ENCODE data around the gene CD300LG.
A peak's percentile ranks its signal among the peaks of the same experiment; 100 is the strongest.
"Not testable (repeated sequence)": the region's sequence is repeated elsewhere in the genome, so short reads cannot be mapped to it uniquely, and the experiment has no call there.

The CD300LG gene

DNA sequence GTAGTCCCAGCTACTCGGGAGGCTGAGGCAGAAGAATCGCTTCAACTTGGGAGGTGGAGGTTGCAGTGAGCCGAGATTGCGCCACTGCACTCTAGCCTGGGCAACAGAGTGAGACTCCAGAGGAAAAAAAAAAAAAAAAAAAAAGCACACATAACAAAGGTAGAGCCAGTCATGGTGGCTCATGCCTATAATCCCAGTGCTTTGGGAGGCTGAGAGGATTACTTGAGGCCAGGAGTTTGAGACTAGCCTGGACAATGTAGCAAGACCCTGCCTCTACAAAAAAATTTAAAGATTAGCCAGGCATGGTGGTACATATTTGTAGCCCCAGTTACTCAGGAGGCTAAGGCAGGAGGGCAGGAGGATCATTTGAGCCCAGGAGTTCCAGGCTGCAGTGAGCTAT is 47.5 kb downstream of the CD300LG start:
- H3K79me1 ChIP-seq (ENCODE audit: low read depth, low read length); H3K9ac ChIP-seq (ENCODE audit: low read depth, low read length, poor library complexity): not testable (repeated sequence)

DNA sequence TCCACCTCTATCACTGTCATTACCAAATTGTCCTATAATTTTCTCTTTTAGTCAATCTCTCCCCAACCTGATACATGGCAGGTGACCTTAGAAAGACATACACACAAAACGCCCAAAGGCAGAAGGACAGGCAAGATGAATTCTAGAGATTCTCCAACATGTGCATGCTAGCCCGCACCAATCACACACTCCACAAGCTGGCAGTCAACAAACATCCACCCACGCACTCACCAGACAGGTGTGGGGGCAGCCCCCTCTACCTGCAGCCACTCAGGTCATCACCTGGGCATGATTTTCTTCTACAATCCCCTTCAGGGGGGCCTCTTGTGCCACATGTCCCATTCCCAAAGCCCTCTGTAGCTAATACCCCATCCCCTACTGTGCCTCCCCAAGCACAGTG is 50.9 kb downstream of the CD300LG start:
- H3K27ac ChIP-seq (replicated peaks; ENCODE audit: low read length) = no peak overlapping the region
- no peak overlapping the region for H2AFZ ChIP-seq (ENCODE audit: low read length)
- no peak overlapping the region for H3K4ac ChIP-seq (ENCODE audit: low read length)
- H3K18ac ChIP-seq (ENCODE audit: low read length) = no peak overlapping the region
- peaks cover 0 to 13% (median 0%) of the 10 kb centered on the region in 3 experiments for H3K27me3 ChIP-seq (ENCODE audit: control insufficient read depth in 3 of 3, insufficient read depth in 3 of 3, low read depth in 1 of 3, low read length in 3 of 3)
- H2BK12ac ChIP-seq (ENCODE audit: low read length) = no peak overlapping the region
- no peaks in the 10 kb centered on the region for H3K9me3 ChIP-seq (replicated peaks in 1 of 2; ENCODE audit: control insufficient read depth in 2 of 2, insufficient read depth in 1 of 2, low read depth in 1 of 2, low read length in 2 of 2)
- H4K91ac ChIP-seq (ENCODE audit: low read depth, low read length, poor library complexity) = no peak overlapping the region
- H2BK5ac ChIP-seq (ENCODE audit: low read length) = no peak overlapping the region
- no peak overlapping the region for H3K4me3 ChIP-seq (ENCODE audit: low read length in 2 of 2)
- no peak overlapping the region for H3K23ac ChIP-seq (ENCODE audit: low read depth, low read length, poor library complexity)
- no peak overlapping the region for H3K4me2 ChIP-seq (ENCODE audit: insufficient read depth, low read length, poor library complexity, severe bottlenecking)
- no CpG with 5 or more reads among the region's 3 CpGs for WGBS, 2 donors (ENCODE audit: extremely low coverage in 2 of 2, insufficient read length in 2 of 2, insufficient replicate concordance in 1 of 2)
- no peak overlapping the region for H3K14ac ChIP-seq (ENCODE audit: low read length)
- no peak overlapping the region for H4K8ac ChIP-seq (ENCODE audit: low read depth, low read length)
- peaks cover 0 to 14% of the 10 kb centered on the region in 2 donors for H3K36me3 ChIP-seq (replicated peaks in 1 of 2; ENCODE audit: control insufficient read depth in 2 of 2, insufficient read depth in 2 of 2, low read length in 2 of 2)
- peaks cover 14 to 27% of the 10 kb centered on the region in 2 donors for H3K4me1 ChIP-seq (ENCODE audit: control insufficient read depth in 2 of 2, insufficient read depth in 1 of 2, low read depth in 1 of 2, low read length in 2 of 2)
- no peak for DNase-seq (ENCODE audit: low spot score)
- H3K9ac ChIP-seq (ENCODE audit: low read depth, low read length, poor library complexity) = no peak overlapping the region
- no peak overlapping the region for H2AK5ac ChIP-seq (ENCODE audit: low read depth, low read length)
- no peak overlapping the region for H2BK15ac ChIP-seq (ENCODE audit: low read length)
- H2BK120ac ChIP-seq (ENCODE audit: low read depth, low read length) = no peak overlapping the region
- H3K79me1 ChIP-seq (ENCODE audit: low read depth, low read length) = peaks cover 3% of the 10 kb centered on the region

More for the DNA sequence above, 47.5 kb downstream of the CD300LG start:
- H2BK12ac ChIP-seq (ENCODE audit: low read length); H3K27ac ChIP-seq (replicated peaks; ENCODE audit: low read length); H4K91ac ChIP-seq (ENCODE audit: low read depth, low read length, poor library complexity); DNase-seq (ENCODE audit: low spot score); H4K8ac ChIP-seq (ENCODE audit: low read depth, low read length); H3K14ac ChIP-seq (ENCODE audit: low read length); H3K18ac ChIP-seq (ENCODE audit: low read length); H3K4me3 ChIP-seq (ENCODE audit: low read length in 2 of 2); H3K4ac ChIP-seq (ENCODE audit: low read length); H2BK5ac ChIP-seq (ENCODE audit: low read length); H3K23ac ChIP-seq (ENCODE audit: low read depth, low read length, poor library complexity); H3K4me2 ChIP-seq (ENCODE audit: insufficient read depth, low read length, poor library complexity, severe bottlenecking); H2AK5ac ChIP-seq (ENCODE audit: low read depth, low read length); H2BK15ac ChIP-seq (ENCODE audit: low read length); H3K27me3 ChIP-seq (ENCODE audit: control insufficient read depth in 3 of 3, insufficient read depth in 3 of 3, low read depth in 1 of 3, low read length in 3 of 3); H3K4me1 ChIP-seq (ENCODE audit: control insufficient read depth in 2 of 2, insufficient read depth in 1 of 2, low read depth in 1 of 2, low read length in 2 of 2); H2BK120ac ChIP-seq (ENCODE audit: low read depth, low read length); H3K9me3 ChIP-seq (replicated peaks in 1 of 2; ENCODE audit: control insufficient read depth in 2 of 2, insufficient read depth in 1 of 2, low read depth in 1 of 2, low read length in 2 of 2); H2AFZ ChIP-seq (ENCODE audit: low read length): not testable (repeated sequence)
- no CpG with 5 or more reads among the region's 4 CpGs for WGBS, 2 donors (ENCODE audit: extremely low coverage in 2 of 2, insufficient read length in 2 of 2, insufficient replicate concordance in 1 of 2)
- peaks cover 0 to 14% of the 10 kb centered on the region in 2 donors for H3K36me3 ChIP-seq (replicated peaks in 1 of 2; ENCODE audit: control insufficient read depth in 2 of 2, insufficient read depth in 2 of 2, low read length in 2 of 2)

DNA sequence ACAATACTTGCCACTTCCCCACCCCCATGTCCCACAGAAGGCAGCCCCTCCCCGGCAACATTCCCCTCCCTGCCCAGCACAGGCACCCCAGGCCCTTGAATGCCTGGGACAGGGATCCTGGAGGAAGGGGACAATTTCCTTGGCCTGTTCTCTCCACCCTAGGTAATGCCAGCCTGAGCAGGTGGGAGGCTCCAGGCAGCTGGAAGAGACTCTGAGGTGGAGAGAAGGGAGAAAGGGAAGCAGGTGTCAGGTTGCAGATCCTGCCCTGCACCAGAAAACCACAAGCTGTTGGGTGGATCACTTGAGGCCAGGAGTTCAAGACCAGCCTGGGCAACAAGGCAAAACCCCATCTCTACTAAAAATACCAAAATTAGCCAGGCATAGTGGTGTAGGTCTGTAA is 51.5 kb downstream of the CD300LG start:
- no peak overlapping the region for H3K4ac ChIP-seq (ENCODE audit: low read length)
- WGBS, 2 donors (ENCODE audit: extremely low coverage in 2 of 2, insufficient read length in 2 of 2, insufficient replicate concordance in 1 of 2) = no CpG with 5 or more reads among the region's 1 CpG
- H3K4me1 ChIP-seq (ENCODE audit: control insufficient read depth in 2 of 2, insufficient read depth in 1 of 2, low read depth in 1 of 2, low read length in 2 of 2) = peaks cover 14 to 27% of the 10 kb centered on the region in 2 donors
- peaks cover 0 to 13% (median 0%) of the 10 kb centered on the region in 3 experiments for H3K27me3 ChIP-seq (ENCODE audit: control insufficient read depth in 3 of 3, insufficient read depth in 3 of 3, low read depth in 1 of 3, low read length in 3 of 3)
- H2BK5ac ChIP-seq (ENCODE audit: low read length) = no peak overlapping the region
- H3K18ac ChIP-seq (ENCODE audit: low read length) = no peak overlapping the region
- H3K4me2 ChIP-seq (ENCODE audit: insufficient read depth, low read length, poor library complexity, severe bottlenecking) = no peak overlapping the region
- H2AK5ac ChIP-seq (ENCODE audit: low read depth, low read length) = no peak overlapping the region
- H2AFZ ChIP-seq (ENCODE audit: low read length) = no peak overlapping the region
- no peak overlapping the region for H2BK120ac ChIP-seq (ENCODE audit: low read depth, low read length)
- peaks cover 3% of the 10 kb centered on the region for H3K79me1 ChIP-seq (ENCODE audit: low read depth, low read length)
- no peak overlapping the region for H2BK15ac ChIP-seq (ENCODE audit: low read length)
- no peak overlapping the region for H3K14ac ChIP-seq (ENCODE audit: low read length)
- H3K4me3 ChIP-seq (ENCODE audit: low read length in 2 of 2) = no peak overlapping the region
- H2BK12ac ChIP-seq (ENCODE audit: low read length) = no peak overlapping the region
- H3K9ac ChIP-seq (ENCODE audit: low read depth, low read length, poor library complexity) = no peak overlapping the region
- no peak overlapping the region for H4K91ac ChIP-seq (ENCODE audit: low read depth, low read length, poor library complexity)
- no peak for DNase-seq (ENCODE audit: low spot score)
- no peaks in the 10 kb centered on the region for H3K9me3 ChIP-seq (replicated peaks in 1 of 2; ENCODE audit: control insufficient read depth in 2 of 2, insufficient read depth in 1 of 2, low read depth in 1 of 2, low read length in 2 of 2)
- H4K8ac ChIP-seq (ENCODE audit: low read depth, low read length) = no peak overlapping the region
- no peak overlapping the region for H3K23ac ChIP-seq (ENCODE audit: low read depth, low read length, poor library complexity)
- peaks cover 0 to 14% of the 10 kb centered on the region in 2 donors for H3K36me3 ChIP-seq (replicated peaks in 1 of 2; ENCODE audit: control insufficient read depth in 2 of 2, insufficient read depth in 2 of 2, low read length in 2 of 2)
- H3K27ac ChIP-seq (replicated peaks; ENCODE audit: low read length) = no peak overlapping the region

DNA sequence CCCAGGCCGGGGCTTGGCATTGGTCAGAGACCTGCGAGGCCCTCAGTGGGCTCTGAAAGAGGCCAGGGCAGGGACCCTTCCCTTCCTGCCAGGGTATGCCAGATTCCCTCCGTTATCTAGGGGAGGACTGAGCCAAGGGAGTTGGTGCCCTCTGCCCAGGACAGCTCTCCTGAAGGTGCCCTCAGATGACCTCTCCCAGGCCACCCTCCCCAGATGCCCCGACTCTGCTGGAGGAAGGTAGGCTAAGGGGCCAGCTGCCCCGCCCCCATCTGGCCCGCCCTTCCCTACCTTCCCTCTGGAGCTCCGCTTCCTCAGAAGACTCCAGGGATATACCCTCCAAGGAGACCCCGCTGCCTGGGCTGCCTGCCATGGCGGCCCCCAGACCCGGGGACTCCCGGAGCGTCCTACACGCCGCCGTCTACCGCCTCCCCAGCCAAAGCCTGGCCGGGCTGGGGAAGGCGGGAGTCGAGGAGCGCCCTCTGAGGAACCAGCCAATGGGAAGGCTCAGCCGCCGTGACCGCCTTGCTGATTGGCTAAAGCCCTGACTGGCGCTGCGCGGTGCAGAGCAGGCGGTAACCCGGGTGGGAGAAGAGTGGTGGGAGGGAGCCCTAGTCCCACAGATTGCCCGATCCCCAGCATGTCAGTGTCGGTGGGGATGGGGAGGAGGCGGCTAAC is 53.3 kb downstream of the CD300LG start:
- no peak overlapping the region for H3K23ac ChIP-seq (ENCODE audit: low read depth, low read length, poor library complexity)
- no peak overlapping the region for H4K8ac ChIP-seq (ENCODE audit: low read depth, low read length)
- peak overlapping the region; percentile 92 for H3K18ac ChIP-seq (ENCODE audit: low read length)
- peak overlapping the region; percentile 83 for H3K14ac ChIP-seq (ENCODE audit: low read length)
- no peak overlapping the region for H2BK12ac ChIP-seq (ENCODE audit: low read length)
- peak overlapping the region; percentile 5 for H2AK5ac ChIP-seq (ENCODE audit: low read depth, low read length)
- H2BK15ac ChIP-seq (ENCODE audit: low read length) = no peak overlapping the region
- peak; percentile 89 for DNase-seq (ENCODE audit: low spot score)
- peaks cover 3% of the 10 kb centered on the region for H3K79me1 ChIP-seq (ENCODE audit: low read depth, low read length)
- H2BK5ac ChIP-seq (ENCODE audit: low read length) = peak overlapping the region; percentile 13
- H3K27ac ChIP-seq (replicated peaks; ENCODE audit: low read length) = no peak overlapping the region
- WGBS, 2 donors (ENCODE audit: extremely low coverage in 2 of 2, insufficient read length in 2 of 2, insufficient replicate concordance in 1 of 2) = no CpG with 5 or more reads among the region's 31 CpGs
- H3K9ac ChIP-seq (ENCODE audit: low read depth, low read length, poor library complexity) = peak overlapping the region; percentile 82
- H3K4me3 ChIP-seq (ENCODE audit: low read length in 2 of 2) = peak overlapping the region; percentile 51 to 76
- peak overlapping the region; percentile 94 for H2AFZ ChIP-seq (ENCODE audit: low read length)
- peaks cover 0 to 30% (median 0%) of the 10 kb centered on the region in 3 experiments for H3K27me3 ChIP-seq (ENCODE audit: control insufficient read depth in 3 of 3, insufficient read depth in 3 of 3, low read depth in 1 of 3, low read length in 3 of 3)
- no peaks in the 10 kb centered on the region for H3K9me3 ChIP-seq (replicated peaks in 1 of 2; ENCODE audit: control insufficient read depth in 2 of 2, insufficient read depth in 1 of 2, low read depth in 1 of 2, low read length in 2 of 2)
- no peak overlapping the region for H4K91ac ChIP-seq (ENCODE audit: low read depth, low read length, poor library complexity)
- peaks cover 15 to 32% of the 10 kb centered on the region in 2 donors for H3K4me1 ChIP-seq (ENCODE audit: control insufficient read depth in 2 of 2, insufficient read depth in 1 of 2, low read depth in 1 of 2, low read length in 2 of 2)
- no peak overlapping the region for H3K4ac ChIP-seq (ENCODE audit: low read length)
- H3K4me2 ChIP-seq (ENCODE audit: insufficient read depth, low read length, poor library complexity, severe bottlenecking) = peak overlapping the region; percentile 71
- peaks cover 0 to 14% of the 10 kb centered on the region in 2 donors for H3K36me3 ChIP-seq (replicated peaks in 1 of 2; ENCODE audit: control insufficient read depth in 2 of 2, insufficient read depth in 2 of 2, low read length in 2 of 2)
- no peak overlapping the region for H2BK120ac ChIP-seq (ENCODE audit: low read depth, low read length)
